Suppressor macrophage treated with lipopolysaccharide for 4 hours (primary cell): ENCODE results near the gene MAGEL2.
"Not testable (repeated sequence)": the region's sequence is repeated elsewhere in the genome, so short reads cannot be mapped to it uniquely, and the experiment has no call there.

Source experiments
- DNase-seq: peaks from one replicate; pipeline ENCODE4 v3.0.0-alpha.2; 2020

MAGEL2 gene

GRCh38 chr15:23602124-23602523, 45.5 kb downstream of the MAGEL2 start:
- no peak for DNase-seq

GRCh38 chr15:23599053-23599452, 48.6 kb downstream of the MAGEL2 start:
- DNase-seq = no peak

- DNase-seq = not testable (repeated sequence)
Measured at GRCh38 chr15:23597278-23597677, 50.4 kb downstream of the MAGEL2 start.

GRCh38 chr15:23596736-23597135, 50.9 kb downstream of the MAGEL2 start:
- no peak for DNase-seq

GRCh38 chr15:23595368-23595767, 52.3 kb downstream of the MAGEL2 start:
- DNase-seq = no peak

- DNase-seq = no peak
Measured at GRCh38 chr15:23594252-23594770, 53.4 kb downstream of the MAGEL2 start.
